Spleen (tissue), 11 donors: Measurements from ENCODE around the gene AXDND1. TPM values are rescaled to one million over a fixed set of nuclear protein-coding genes. Genes with fewer than 3 reads are reported as not detected.

Experiments
- DNase-seq: peaks from one replicate; pipeline ENCODE4 v3.0.0-alpha.2; 2020
- H3K27ac ChIP-seq, 8 donors: fragments of 200-600 bp; sonication (generic) in 7 of 8; 1 replicate in 4 of 8; 2 replicates in 4 of 8; pipeline versions ENCODE4 v1.5.0 to v1.8.0; 2016 to 2021; ENCODE audit warnings: inconsistent platforms in 4 of 8, mild to moderate bottlenecking in 4 of 8, moderate library complexity in 1 of 8
- H3K27me3 ChIP-seq, 7 donors: fragments of 200-600 bp; sonication (generic) in 6 of 7; replicated peaks in 1 of 7; 1 replicate in 4 of 7; 2 replicates in 3 of 7; pipeline versions ENCODE4 v1.5.0 to v1.8.0; 2016 to 2021; ENCODE audit warnings: inconsistent platforms in 3 of 7, mild to moderate bottlenecking in 1 of 7
- H3K36me3 ChIP-seq, 6 donors: fragments of 200-600 bp; sonication (generic) in 5 of 6; 1 replicate in 4 of 6; 2 replicates in 2 of 6; pipeline versions ENCODE4 v1.5.0 to v1.8.0; 2016 to 2021; ENCODE audit warnings: inconsistent platforms in 2 of 6
- H3K4me1 ChIP-seq, 6 donors: fragments of 200-600 bp; sonication (generic) in 5 of 6; 1 replicate in 3 of 6; 2 replicates in 3 of 6; pipeline versions ENCODE4 v1.5.0 to v1.8.0; 2016 to 2021; ENCODE audit warnings: inconsistent platforms in 3 of 6
- H3K4me3 ChIP-seq, 8 donors: fragments of 200-600 bp; sonication (generic) in 7 of 8; 1 replicate in 4 of 8; 2 replicates in 4 of 8; pipeline versions ENCODE4 v1.5.0 to v1.8.0; 2016 to 2021; ENCODE audit warnings: inconsistent platforms in 4 of 8, mild to moderate bottlenecking in 4 of 8, moderate library complexity in 2 of 8
- H3K9me3 ChIP-seq, 8 donors: fragments of 200-600 bp; sonication (generic) in 7 of 8; 1 replicate in 4 of 8; 2 replicates in 4 of 8; pipeline versions ENCODE4 v1.5.0 to v1.8.0; 2016 to 2021; ENCODE audit warnings: inconsistent platforms in 4 of 8
- POLR2A ChIP-seq, 3 donors: fragments of 450-650 bp; IDR thresholded peaks; one replicate each; pipeline ENCODE4 v1.5.1; 2017; ENCODE audit warnings: antibody characterized with exemption in 3 of 3, mild to moderate bottlenecking in 1 of 3
- POLR2AphosphoS5 ChIP-seq, 3 donors: sonication (generic); formaldehyde crosslinking; IDR thresholded peaks; one replicate each; pipeline ENCODE4 v1.5.1; 2017; ENCODE audit warnings: antibody characterized with exemption in 3 of 3
- WGBS, 5 donors: extraction: QIAGEN DNeasy Blood & Tissue Kit in 3 of 5; methylation state at CpG; one replicate each; pipeline versions ENCODE4 v1.1.5 to v1.1.7; 2013 to 2018; 5-methylcytosine and 5-hydroxymethylcytosine counted together
- intact Hi-C: fragments of 100-400 bp; cut with DNase I; formaldehyde crosslinking; loops from one replicate; pipeline ENCODE4 v1.15.0; 2023; ENCODE audit warnings: low total_unique reads
- polyA plus RNA-seq, 3 donors: library from polyadenylated mRNA; stranded (reverse); fragments of 200-250 nt; gene quantifications; one replicate each; pipeline ENCODE4 v1.2.1, GENCODE V29; 2013
- total RNA-seq, 7 donors: library from RNA; depleted of rRNA in 3 of 7; stranded (reverse); fragments of >200 nt in 3 of 7; fragmentation: NEBNext Ultra II Directional in 4 of 7; extraction: Animal tissue kit (Norgen Biotek cat#: 25700) in 4 of 7; gene quantifications; one replicate each; pipeline versions ENCODE4 v1.1.0 to v1.2.1, GENCODE V29; 2016 to 2021
- TF ChIP-seq, protein P1 (sequence below), 11 experiments: fragments of 200-600 bp in 7 of 11; fragments of 450-650 bp in 4 of 11; sonication (generic) in 4 of 11; IDR thresholded peaks in 8 of 11; conservative IDR thresholded peaks in 3 of 11; 1 replicate in 7 of 11; 2 replicates in 4 of 11; pipeline versions ENCODE4 v1.4.0 to v1.8.0; 2016 to 2021; ENCODE audit warnings: antibody characterized with exemption in 11 of 11, inconsistent platforms in 4 of 11, mild to moderate bottlenecking in 1 of 11
- donor health status: healthy with polysubstance abuse.
- donor health status: DM: no; HTN: no; CAD: no; lungs with moderate emphysema.
- donor health status: DM: no; HTN: no; CAD: no.
- donor health status: Bipolar disorder and iron deficiency.
- donor health status: healthy.
- donor health status: DM: no; HTN: no; CAD: no.
- donor health status: DM: yes; HTN: yes; CAD: no.

Gene AXDND1
- total and polyA plus RNA-seq, 10 donors = 0.19 to 0.66 (median 0.21) TPM; not detected in 6

- peaks cover 4 to 76% (median 65%) of the 10 kb centered on the region in 8 donors for H3K9me3 ChIP-seq
- H3K27me3 ChIP-seq = no peaks in the 10 kb centered on the region
- H3K36me3 ChIP-seq = no peaks in the 10 kb centered on the region
- 9 to 39% (median 33%) methylated on average over 1 of the region's 1 CpG for WGBS, 5 donors
- no peak overlapping the region for H3K4me3 ChIP-seq
- no peaks in the 10 kb centered on the region for H3K4me1 ChIP-seq
- intact Hi-C loops = no loop called here
- TF ChIP-seq POLR2AphosphoS5 (IDR thresholded peaks at IDR 0.05) (no peak), POLR2A (IDR thresholded peaks at IDR 0.05) (no peak)
- TF ChIP-seq, protein P1, sequence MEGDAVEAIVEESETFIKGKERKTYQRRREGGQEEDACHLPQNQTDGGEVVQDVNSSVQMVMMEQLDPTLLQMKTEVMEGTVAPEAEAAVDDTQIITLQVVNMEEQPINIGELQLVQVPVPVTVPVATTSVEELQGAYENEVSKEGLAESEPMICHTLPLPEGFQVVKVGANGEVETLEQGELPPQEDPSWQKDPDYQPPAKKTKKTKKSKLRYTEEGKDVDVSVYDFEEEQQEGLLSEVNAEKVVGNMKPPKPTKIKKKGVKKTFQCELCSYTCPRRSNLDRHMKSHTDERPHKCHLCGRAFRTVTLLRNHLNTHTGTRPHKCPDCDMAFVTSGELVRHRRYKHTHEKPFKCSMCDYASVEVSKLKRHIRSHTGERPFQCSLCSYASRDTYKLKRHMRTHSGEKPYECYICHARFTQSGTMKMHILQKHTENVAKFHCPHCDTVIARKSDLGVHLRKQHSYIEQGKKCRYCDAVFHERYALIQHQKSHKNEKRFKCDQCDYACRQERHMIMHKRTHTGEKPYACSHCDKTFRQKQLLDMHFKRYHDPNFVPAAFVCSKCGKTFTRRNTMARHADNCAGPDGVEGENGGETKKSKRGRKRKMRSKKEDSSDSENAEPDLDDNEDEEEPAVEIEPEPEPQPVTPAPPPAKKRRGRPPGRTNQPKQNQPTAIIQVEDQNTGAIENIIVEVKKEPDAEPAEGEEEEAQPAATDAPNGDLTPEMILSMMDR (IDR thresholded peaks at IDR 0.05 in 8 of 11, conservative IDR thresholded peaks at IDR 0.05 in 3 of 11) = no peak
- H3K27ac ChIP-seq = no peak overlapping the region
- no peak for DNase-seq
These were observed 112.6 kb downstream of the AXDND1 start for GRCh38 chr1:179478370-179478769.

DNA sequence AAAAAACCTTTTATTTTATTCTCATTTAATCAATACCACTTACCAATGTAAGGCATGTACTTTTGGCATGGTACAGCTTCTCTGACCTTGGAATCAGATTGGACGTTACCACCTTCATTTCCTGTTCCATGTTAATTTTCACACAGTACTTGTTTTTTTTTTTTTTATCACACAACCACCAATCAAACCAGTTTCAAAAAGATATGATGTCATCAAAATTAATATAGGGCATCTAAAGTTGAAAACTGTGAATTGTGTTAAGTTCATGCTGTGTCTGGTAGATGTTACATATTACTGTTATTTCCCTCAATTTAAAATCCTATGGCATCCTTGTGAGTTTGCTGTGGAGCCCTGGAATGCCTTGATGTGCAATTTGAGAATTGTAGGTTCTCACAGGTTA, 124.8 kb downstream of the AXDND1 start:
- H3K4me1 ChIP-seq = no peaks in the 10 kb centered on the region
- H3K27me3 ChIP-seq = no peaks in the 10 kb centered on the region
- peaks cover 4 to 34% (median 26%) of the 10 kb centered on the region in 8 donors for H3K9me3 ChIP-seq
- no peak overlapping the region for H3K27ac ChIP-seq
- H3K4me3 ChIP-seq = no peak overlapping the region
- H3K36me3 ChIP-seq = no peaks in the 10 kb centered on the region
- DNase-seq = no peak
- 57 to 81% (median 63%) methylated on average over 1 of the region's 1 CpG for WGBS, 5 donors
- TF ChIP-seq POLR2AphosphoS5 (IDR thresholded peaks at IDR 0.05) = no peak
- TF ChIP-seq, protein P1 (IDR thresholded peaks at IDR 0.05 in 8 of 11, conservative IDR thresholded peaks at IDR 0.05 in 3 of 11) = no peak
- no peak for TF ChIP-seq POLR2A (IDR thresholded peaks at IDR 0.05)
- intact Hi-C loops = no loop called here

DNA sequence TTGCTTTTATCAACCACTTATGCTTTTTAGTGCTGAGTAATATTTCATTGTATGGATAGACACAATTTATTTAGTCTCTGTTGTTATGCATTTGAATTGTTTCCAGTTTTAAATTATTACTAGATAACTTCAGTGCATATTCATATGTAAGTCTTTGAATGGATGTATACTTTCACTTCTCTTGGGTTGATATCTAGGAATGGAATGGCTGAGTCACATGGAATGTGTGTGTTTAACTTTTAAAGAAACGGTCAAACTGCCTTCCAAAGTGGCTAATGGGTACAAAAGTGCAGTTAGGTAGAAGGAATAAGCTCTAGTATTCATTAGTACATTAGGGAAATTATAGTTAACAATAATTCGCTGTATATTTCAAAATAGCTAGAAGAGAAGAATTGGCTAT, 127.6 kb downstream of the AXDND1 start:
- WGBS, 5 donors = 70 to 77% (median 73%) methylated on average over 2 of the region's 2 CpGs
- intact Hi-C loops = no loop called here
- DNase-seq = no peak

GRCh38 chr1:179506199-179506598, 140.4 kb downstream of the AXDND1 start:
- H3K9me3 ChIP-seq = no peaks in the 10 kb centered on the region
- intact Hi-C loops = no loop called here
- peaks cover 0 to 3% (median 0%) of the 10 kb centered on the region in 6 donors for H3K4me1 ChIP-seq
- DNase-seq = no peak
- 77 to 95% (median 86%) methylated on average over 6 of the region's 6 CpGs for WGBS, 5 donors
- no peaks in the 10 kb centered on the region for H3K36me3 ChIP-seq
- H3K27ac ChIP-seq = no peak overlapping the region
- no peaks in the 10 kb centered on the region for H3K27me3 ChIP-seq
- TF ChIP-seq POLR2A (IDR thresholded peaks at IDR 0.05) (no peak), POLR2AphosphoS5 (IDR thresholded peaks at IDR 0.05) (no peak)
- TF ChIP-seq, protein P1 (IDR thresholded peaks at IDR 0.05 in 8 of 11, conservative IDR thresholded peaks at IDR 0.05 in 3 of 11) = no peak
- H3K4me3 ChIP-seq = no peak overlapping the region

More for the DNA sequence above, 127.6 kb downstream of the AXDND1 start:
- H3K9me3 ChIP-seq = peaks cover 0 to 7% (median 1%) of the 10 kb centered on the region in 8 donors
- H3K27ac ChIP-seq = no peak overlapping the region
- TF ChIP-seq POLR2A (IDR thresholded peaks at IDR 0.05) (no peak), POLR2AphosphoS5 (IDR thresholded peaks at IDR 0.05) (no peak)
- TF ChIP-seq, protein P1 (IDR thresholded peaks at IDR 0.05 in 8 of 11, conservative IDR thresholded peaks at IDR 0.05 in 3 of 11) = no peak
- H3K4me1 ChIP-seq = no peaks in the 10 kb centered on the region
- H3K4me3 ChIP-seq = no peak overlapping the region
- no peaks in the 10 kb centered on the region for H3K36me3 ChIP-seq
- no peaks in the 10 kb centered on the region for H3K27me3 ChIP-seq
